ENCODE measurements around the gene FKBP15. TPM values are rescaled to one million over a fixed set of nuclear protein-coding genes. Genes with fewer than 3 reads are reported as not detected.

FKBP15 gene
- total and polyA plus RNA-seq, 2 of the 8 experiments (the other 6 are each of a cell fraction or from before 2014, with no cell fraction given): 9.9 to 13.8 TPM

- H3K36me3 ChIP-seq (ENCODE audit: control insufficient read depth in 2 of 4, insufficient read depth in 4 of 4, low read length in 3 of 4): peaks cover 3 to 27% (median 16%) of the 10 kb centered on the region in 4 experiments
- FAIRE-seq: no peak
- POLR2A ChIA-PET (ENCODE audit: partially characterized antibody): interaction anchor here (1.2 kb wide), 1 partner anchor 47 kb away, joined by 3 read pairs; the partner anchor contains the start of gene SLC31A1
Observed at GRCh38 chr9:113269355-113269754, 48.3 kb upstream of the FKBP15 start.

More at GRCh38 chr9:113269355-113269754, 48.3 kb upstream of the FKBP15 start:
- H2BK20ac ChIP-seq (ENCODE audit: low read length): no peak overlapping the region
- H3K56ac ChIP-seq (replicated peaks; ENCODE audit: insufficient read length, low read depth, low read length): no peak overlapping the region
- no peak overlapping the region for H3K14ac ChIP-seq (ENCODE audit: insufficient read length)
- no peak overlapping the region for H2AFZ ChIP-seq (ENCODE audit: low read length)
- no peak overlapping the region for H3K4me3 ChIP-seq (ENCODE audit: extremely low read depth in 1 of 4, insufficient read depth in 2 of 4, low read depth in 3 of 4, low read length in 4 of 4)
- no peak overlapping the region for H3K4ac ChIP-seq (replicated peaks; ENCODE audit: insufficient read length, low read depth, low read length)
- WGBS, 2 experiments (ENCODE audit: extremely low coverage in 1 of 2, insufficient coverage in 1 of 2, insufficient read length in 1 of 2, insufficient replicate concordance in 2 of 2, low coverage in 1 of 2, low lambda C conversion rate in 2 of 2, missing lambda C conversion rate in 1 of 2): 89% methylated on average over 2 of the region's 2 CpGs; no CpG with 5 or more reads in 1 of the 2 experiments
- no peaks in the 10 kb centered on the region for H3K23me2 ChIP-seq (ENCODE audit: low read depth, low read length)
- H4K20me1 ChIP-seq (replicated peaks in 1 of 2; ENCODE audit: control insufficient read depth in 1 of 2, insufficient read depth in 2 of 2, low read length in 2 of 2): peaks cover 0 to 2% of the 10 kb centered on the region in 2 experiments
- DNase-seq (ENCODE audit: low read depth in 1 of 2, low spot score in 2 of 2): no peak
- no peak overlapping the region for H4K91ac ChIP-seq (replicated peaks; ENCODE audit: insufficient read length, low read length)
- H2AK5ac ChIP-seq (ENCODE audit: low read depth, low read length): no peak overlapping the region
- H3K79me2 ChIP-seq (ENCODE audit: control insufficient read depth in 1 of 2, insufficient read depth in 2 of 2, low read length in 2 of 2): no peaks in the 10 kb centered on the region; a peak in 1 of 4 replicates
- H2BK120ac ChIP-seq (replicated peaks; ENCODE audit: low read depth, low read length): no peak overlapping the region
- no peaks in the 10 kb centered on the region for H3K4me1 ChIP-seq (replicated peaks in 1 of 4; ENCODE audit: control insufficient read depth in 3 of 4, insufficient read depth in 4 of 4, low read length in 3 of 4)
- no peak overlapping the region for H2BK12ac ChIP-seq (ENCODE audit: low read depth, low read length)
- no peak overlapping the region for H2BK5ac ChIP-seq (ENCODE audit: low read depth, low read length)
- no peak overlapping the region for H3K23ac ChIP-seq (ENCODE audit: insufficient read length)
- CTCF ChIA-PET (ENCODE audit: partially characterized antibody): interaction anchor here (0.9 to 1.3 kb wide), 2 partner anchors 79 to 140 kb away, joined by 4 read pairs; no protein-coding TSS in a partner anchor
- no peak overlapping the region for H2BK15ac ChIP-seq (ENCODE audit: low read length)
- H4K5ac ChIP-seq (ENCODE audit: insufficient read length, low read depth, low read length): no peak overlapping the region
- H3K4me2 ChIP-seq (ENCODE audit: insufficient read depth in 1 of 2, low read depth in 2 of 2, low read length in 2 of 2): no peak overlapping the region
- H3K9me3 ChIP-seq (ENCODE audit: insufficient read depth in 2 of 2, low read depth in 1 of 2, low read length in 1 of 2): no peaks in the 10 kb centered on the region
- H3K27ac ChIP-seq (ENCODE audit: low read depth, low read length): no peak overlapping the region
- no peak overlapping the region for H3K9ac ChIP-seq (replicated peaks in 1 of 4; ENCODE audit: extremely low read depth in 1 of 4, low read depth in 3 of 4, low read length in 3 of 4)
- H4K8ac ChIP-seq (ENCODE audit: extremely low read depth, insufficient read depth, low read length): no peak overlapping the region
- H3K18ac ChIP-seq (ENCODE audit: extremely low read depth, low read length): no peak overlapping the region
- H3K27me3 ChIP-seq (replicated peaks in 1 of 4; ENCODE audit: control insufficient read depth in 3 of 4, extremely low read depth in 1 of 4, insufficient read depth in 3 of 4, low read length in 3 of 4): no peaks in the 10 kb centered on the region
- TF ChIP-seq MAFK (IDR thresholded peaks at IDR 0.05; ENCODE audit: low read depth, low read length) (no peak), SIX5 (IDR thresholded peaks at IDR 0.05; ENCODE audit: low read depth, low read length) (no peak), KDM1A (IDR thresholded peaks at IDR 0.05; ENCODE audit: borderline replicate concordance, low read length) (no peak), SIN3A (conservative IDR thresholded peaks at IDR 0.05 in 1 of 2, IDR thresholded peaks at IDR 0.05 in 1 of 2; ENCODE audit: low read depth in 1 of 2, low read length in 2 of 2) (no peak), TAF7 (optimal IDR thresholded peaks at IDR 0.05; ENCODE audit: borderline replicate concordance, low read depth, low read length) (no peak), ATF3 (IDR thresholded peaks at IDR 0.05; ENCODE audit: insufficient read depth, low read depth, low read length) (no peak), CEBPB (IDR thresholded peaks at IDR 0.05; ENCODE audit: low read depth, low read length) (no peak), HDAC6 (IDR thresholded peaks at IDR 0.05; ENCODE audit: low read depth, low read length) (no peak), JUND (IDR thresholded peaks at IDR 0.05; ENCODE audit: low read length) (no peak), SRF (IDR thresholded peaks at IDR 0.05; ENCODE audit: low read depth, low read length) (no peak), SP4 (IDR thresholded peaks at IDR 0.05; ENCODE audit: low read length) (no peak), POLR2A (IDR thresholded peaks at IDR 0.05; ENCODE audit: control extremely low read depth in 1 of 2, low read depth in 2 of 2, low read length in 2 of 2) (no peak), YY1 (IDR thresholded peaks at IDR 0.05; ENCODE audit: low read depth, low read length) (no peak)
- H3K79me1 ChIP-seq (ENCODE audit: low read depth, low read length): no peaks in the 10 kb centered on the region

Measured in H1 (cell line).